K562 (cell line): ENCODE results near the gene CBX1. TPM values are rescaled to one million over a fixed set of nuclear protein-coding genes. Genes with fewer than 3 reads are reported as not detected.

Experiments
- BACH1 ChIP-seq: fragments of 200-800 bp; sonication (Bioruptor generic); IDR thresholded peaks from 2 replicates; pipeline ENCODE4 v1.6.1; 2016; ENCODE audit warnings: missing genetic modification characterization, missing compliant biosample characterization
- CAMTA2 ChIP-seq: fragments of 250-450 bp; sonication (Bioruptor Pico); conservative IDR thresholded peaks from 2 replicates; pipeline ENCODE4 v1.5.1; 2022
- FOXA3 ChIP-seq, 2 experiments: fragments of 450-650 bp in 1 of 2; sonication (generic) in 1 of 2; formaldehyde crosslinking; IDR thresholded peaks in 1 of 2; conservative IDR thresholded peaks in 1 of 2; 2 replicates each; pipeline versions ENCODE4 v1.4.0 to v1.8.0; 2020 to 2022; ENCODE audit warnings: mild to moderate bottlenecking in 2 of 2, missing genetic modification reagents in 1 of 2
- FUS ChIP-seq: fragments of 200-400 bp; formaldehyde crosslinking; optimal IDR thresholded peaks from 2 replicates; pipeline ENCODE3; 2017; ENCODE audit warnings: low read depth, low read length
- HOXB6 ChIP-seq: fragments of 250-450 bp; sonication (Bioruptor Pico); IDR thresholded peaks from 2 replicates; pipeline ENCODE4 v1.5.1; 2022; ENCODE audit warnings: mild to moderate bottlenecking, borderline replicate concordance
- IFI16 ChIP-seq: fragments of 250-450 bp; sonication (Bioruptor Pico); IDR thresholded peaks from 2 replicates; pipeline ENCODE4 v2.1.2; 2022; ENCODE audit warnings: mild to moderate bottlenecking, inconsistent platforms
- MTF1 ChIP-seq: fragments of 250-450 bp; sonication (Bioruptor Pico); IDR thresholded peaks from 2 replicates; pipeline ENCODE4 v1.9.0; 2021; ENCODE audit warnings: moderate library complexity, mild to moderate bottlenecking, inconsistent platforms, borderline replicate concordance
- POLR2AphosphoS2 ChIP-seq: IDR thresholded peaks from 2 replicates; pipeline ENCODE4 v1.6.1; 2012; ENCODE audit warnings: low read length, improper control_type of control experiment
- RBM39 ChIP-seq: fragments of 200-400 bp; formaldehyde crosslinking; optimal IDR thresholded peaks from 2 replicates; pipeline ENCODE3; 2018; ENCODE audit warnings: low read depth, low read length
- SAFB ChIP-seq: fragments of 200-400 bp; formaldehyde crosslinking; IDR thresholded peaks from 2 replicates; pipeline ENCODE4 v1.6.1; 2017; ENCODE audit warnings: low read depth, low read length, borderline replicate concordance
- SRSF1 ChIP-seq: fragments of 200-400 bp; formaldehyde crosslinking; IDR thresholded peaks from 2 replicates; pipeline ENCODE4 v1.6.1; 2017; ENCODE audit warnings: mild to moderate bottlenecking, low read depth, low read length, moderate library complexity
- THRAP3 ChIP-seq: fragments of 450-650 bp; IDR thresholded peaks from 2 replicates; pipeline ENCODE4 v1.6.1; 2016; ENCODE audit warnings: mild to moderate bottlenecking, inconsistent platforms, borderline replicate concordance
- ZNF165 ChIP-seq: fragments of 250-450 bp; sonication (Bioruptor Pico); IDR thresholded peaks from 2 replicates; pipeline ENCODE4 v1.4.0; 2020; ENCODE audit warnings: borderline replicate concordance
- ZNF75A ChIP-seq: fragments of 450-650 bp; formaldehyde crosslinking; IDR thresholded peaks from 2 replicates; pipeline ENCODE4 v1.4.0; 2020; ENCODE audit warnings: mild to moderate bottlenecking
- polyA plus RNA-seq, 8 experiments: library from polyadenylated mRNA; depleted of rRNA in 4 of 8; stranded (reverse) in 5 of 8; unstranded in 3 of 8; fragments of >200 nt; fragmentation: Nextera tagmentation in 2 of 8; fragmentation: Illumina TruSeq in 1 of 8; extraction: Ambion mirVana in 2 of 8; extraction: Trizol in 1 of 8; gene quantifications; 2 replicates each; pipeline versions ENCODE4 v1.2.1 to v1.2.3, GENCODE V29; 2011 to 2014; ENCODE audit warnings: inconsistent platforms in 1 of 8, missing spikeins in 1 of 8
- total RNA-seq, 7 experiments: library from RNA; depleted of rRNA in 6 of 7; stranded (reverse); fragments of >200 nt in 6 of 7; fragmentation: Illumina TruSeq in 2 of 7; extraction: Trizol in 2 of 7; gene quantifications; 2 replicates each; pipeline versions ENCODE4 v1.2.1 to v1.2.3, GENCODE V29; 2011 to 2021; ENCODE audit warnings: low replicate concordance in 1 of 7
- TF ChIP-seq, protein P1 (sequence below): IDR thresholded peaks from 3 replicates; pipeline ENCODE4 v1.6.1; 2011; ENCODE audit warnings: borderline replicate concordance, mild to moderate bottlenecking, moderate library complexity; ENCODE audit not compliant: insufficient read length; ENCODE audit errors: extremely low read depth
- TF ChIP-seq, protein P2 (sequence below): sonication (generic); formaldehyde crosslinking; IDR thresholded peaks from 2 replicates; pipeline ENCODE4 v1.8.1; 2022; ENCODE audit warnings: missing genetic modification reagents
- TF ChIP-seq, protein P3 (sequence below): sonication (generic); formaldehyde crosslinking; IDR thresholded peaks from 2 replicates; pipeline ENCODE4 v1.8.1; 2023; ENCODE audit warnings: mild to moderate bottlenecking, missing genetic modification reagents
- TF ChIP-seq, protein P4 (sequence below): fragments of 450-650 bp; IDR thresholded peaks from 2 replicates; pipeline ENCODE4 v1.6.1; 2016
- TF ChIP-seq, protein P5 (sequence below): fragments of 250-450 bp; sonication (Bioruptor Pico); IDR thresholded peaks from 2 replicates; pipeline ENCODE4 v1.8.0; 2021; ENCODE audit warnings: mild to moderate bottlenecking, moderate library complexity

The CBX1 gene
- total and polyA plus RNA-seq, 9 of the 15 experiments (the other 6 are each of a cell fraction or from before 2014, with no cell fraction given): 10.6 to 95.7 (median 52.7) TPM

DNA sequence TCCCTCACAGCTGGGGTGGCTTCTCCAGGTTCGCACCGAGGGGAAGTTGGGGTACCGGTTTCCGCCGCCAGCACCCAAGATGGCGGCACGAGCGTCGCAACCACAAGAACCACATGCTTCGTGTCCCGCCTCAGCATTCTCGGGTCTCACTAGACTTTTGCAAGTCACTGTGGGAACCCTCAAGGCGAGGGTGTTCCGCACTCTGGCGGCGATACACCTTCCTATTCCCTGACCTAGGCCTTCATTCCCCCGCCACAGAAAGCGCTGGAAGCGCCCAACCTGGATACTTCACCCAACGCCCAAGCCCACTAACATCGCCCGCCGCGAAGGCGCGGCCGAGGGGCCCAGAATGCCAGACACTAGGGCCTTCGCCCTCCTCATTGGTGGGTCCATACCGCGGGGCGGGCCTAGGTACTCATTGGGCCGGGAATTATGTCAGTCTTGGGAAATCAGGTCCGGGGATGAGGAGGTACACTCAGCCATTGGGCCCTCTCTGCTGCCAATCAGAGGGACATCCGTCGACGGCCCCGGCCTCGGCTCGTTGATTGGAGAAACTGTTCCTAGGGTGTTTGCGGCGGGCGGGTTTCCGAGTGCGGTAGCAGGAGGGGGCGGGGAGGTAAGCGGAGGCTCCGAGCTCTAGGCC, 53.4 kb downstream of the CBX1 start, which contains the start of gene NFE2L1 (continued):
- TF ChIP-seq, protein P1, sequence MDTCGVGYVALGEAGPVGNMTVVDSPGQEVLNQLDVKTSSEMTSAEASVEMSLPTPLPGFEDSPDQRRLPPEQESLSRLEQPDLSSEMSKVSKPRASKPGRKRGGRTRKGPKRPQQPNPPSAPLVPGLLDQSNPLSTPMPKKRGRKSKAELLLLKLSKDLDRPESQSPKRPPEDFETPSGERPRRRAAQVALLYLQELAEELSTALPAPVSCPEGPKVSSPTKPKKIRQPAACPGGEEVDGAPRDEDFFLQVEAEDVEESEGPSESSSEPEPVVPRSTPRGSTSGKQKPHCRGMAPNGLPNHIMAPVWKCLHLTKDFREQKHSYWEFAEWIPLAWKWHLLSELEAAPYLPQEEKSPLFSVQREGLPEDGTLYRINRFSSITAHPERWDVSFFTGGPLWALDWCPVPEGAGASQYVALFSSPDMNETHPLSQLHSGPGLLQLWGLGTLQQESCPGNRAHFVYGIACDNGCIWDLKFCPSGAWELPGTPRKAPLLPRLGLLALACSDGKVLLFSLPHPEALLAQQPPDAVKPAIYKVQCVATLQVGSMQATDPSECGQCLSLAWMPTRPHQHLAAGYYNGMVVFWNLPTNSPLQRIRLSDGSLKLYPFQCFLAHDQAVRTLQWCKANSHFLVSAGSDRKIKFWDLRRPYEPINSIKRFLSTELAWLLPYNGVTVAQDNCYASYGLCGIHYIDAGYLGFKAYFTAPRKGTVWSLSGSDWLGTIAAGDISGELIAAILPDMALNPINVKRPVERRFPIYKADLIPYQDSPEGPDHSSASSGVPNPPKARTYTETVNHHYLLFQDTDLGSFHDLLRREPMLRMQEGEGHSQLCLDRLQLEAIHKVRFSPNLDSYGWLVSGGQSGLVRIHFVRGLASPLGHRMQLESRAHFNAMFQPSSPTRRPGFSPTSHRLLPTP: no peak
- no peak for TF ChIP-seq MTF1 (CRISPR knock-in tag)
- 0 out of 4 replicates have a peak, but pooled peaks of 1 of the 2 experiments have one; percentile 49 for TF ChIP-seq FOXA3 (CRISPR knock-in tag; conservative IDR thresholded peaks at IDR 0.05 in 1 of 2, IDR thresholded peaks at IDR 0.05 in 1 of 2)
- TF ChIP-seq POLR2AphosphoS2: no peak
- TF ChIP-seq, protein P2, sequence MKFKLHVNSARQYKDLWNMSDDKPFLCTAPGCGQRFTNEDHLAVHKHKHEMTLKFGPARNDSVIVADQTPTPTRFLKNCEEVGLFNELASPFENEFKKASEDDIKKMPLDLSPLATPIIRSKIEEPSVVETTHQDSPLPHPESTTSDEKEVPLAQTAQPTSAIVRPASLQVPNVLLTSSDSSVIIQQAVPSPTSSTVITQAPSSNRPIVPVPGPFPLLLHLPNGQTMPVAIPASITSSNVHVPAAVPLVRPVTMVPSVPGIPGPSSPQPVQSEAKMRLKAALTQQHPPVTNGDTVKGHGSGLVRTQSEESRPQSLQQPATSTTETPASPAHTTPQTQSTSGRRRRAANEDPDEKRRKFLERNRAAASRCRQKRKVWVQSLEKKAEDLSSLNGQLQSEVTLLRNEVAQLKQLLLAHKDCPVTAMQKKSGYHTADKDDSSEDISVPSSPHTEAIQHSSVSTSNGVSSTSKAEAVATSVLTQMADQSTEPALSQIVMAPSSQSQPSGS (CRISPR knock-in tag): no peak
- TF ChIP-seq CAMTA2 (CRISPR knock-in tag): no peak
- no peak for TF ChIP-seq HOXB6 (CRISPR knock-in tag)
- TF ChIP-seq THRAP3: no peak
- TF ChIP-seq ZNF75A: no peak
- TF ChIP-seq RBM39: no peak
- TF ChIP-seq, protein P3, sequence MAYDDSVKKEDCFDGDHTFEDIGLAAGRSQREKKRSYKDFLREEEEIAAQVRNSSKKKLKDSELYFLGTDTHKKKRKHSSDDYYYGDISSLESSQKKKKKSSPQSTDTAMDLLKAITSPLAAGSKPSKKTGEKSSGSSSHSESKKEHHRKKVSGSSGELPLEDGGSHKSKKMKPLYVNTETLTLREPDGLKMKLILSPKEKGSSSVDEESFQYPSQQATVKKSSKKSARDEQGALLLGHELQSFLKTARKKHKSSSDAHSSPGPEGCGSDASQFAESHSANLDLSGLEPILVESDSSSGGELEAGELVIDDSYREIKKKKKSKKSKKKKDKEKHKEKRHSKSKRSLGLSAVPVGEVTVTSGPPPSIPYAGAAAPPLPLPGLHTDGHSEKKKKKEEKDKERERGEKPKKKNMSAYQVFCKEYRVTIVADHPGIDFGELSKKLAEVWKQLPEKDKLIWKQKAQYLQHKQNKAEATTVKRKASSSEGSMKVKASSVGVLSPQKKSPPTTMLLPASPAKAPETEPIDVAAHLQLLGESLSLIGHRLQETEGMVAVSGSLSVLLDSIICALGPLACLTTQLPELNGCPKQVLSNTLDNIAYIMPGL (CRISPR knock-in tag): no peak; the same call in 1 of the 2 replicates
- TF ChIP-seq FUS: no peak
- no peak for TF ChIP-seq IFI16 (CRISPR knock-in tag)
- TF ChIP-seq, protein P4, sequence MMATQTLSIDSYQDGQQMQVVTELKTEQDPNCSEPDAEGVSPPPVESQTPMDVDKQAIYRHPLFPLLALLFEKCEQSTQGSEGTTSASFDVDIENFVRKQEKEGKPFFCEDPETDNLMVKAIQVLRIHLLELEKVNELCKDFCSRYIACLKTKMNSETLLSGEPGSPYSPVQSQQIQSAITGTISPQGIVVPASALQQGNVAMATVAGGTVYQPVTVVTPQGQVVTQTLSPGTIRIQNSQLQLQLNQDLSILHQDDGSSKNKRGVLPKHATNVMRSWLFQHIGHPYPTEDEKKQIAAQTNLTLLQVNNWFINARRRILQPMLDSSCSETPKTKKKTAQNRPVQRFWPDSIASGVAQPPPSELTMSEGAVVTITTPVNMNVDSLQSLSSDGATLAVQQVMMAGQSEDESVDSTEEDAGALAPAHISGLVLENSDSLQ: peak; percentile 100
- TF ChIP-seq, protein P5, sequence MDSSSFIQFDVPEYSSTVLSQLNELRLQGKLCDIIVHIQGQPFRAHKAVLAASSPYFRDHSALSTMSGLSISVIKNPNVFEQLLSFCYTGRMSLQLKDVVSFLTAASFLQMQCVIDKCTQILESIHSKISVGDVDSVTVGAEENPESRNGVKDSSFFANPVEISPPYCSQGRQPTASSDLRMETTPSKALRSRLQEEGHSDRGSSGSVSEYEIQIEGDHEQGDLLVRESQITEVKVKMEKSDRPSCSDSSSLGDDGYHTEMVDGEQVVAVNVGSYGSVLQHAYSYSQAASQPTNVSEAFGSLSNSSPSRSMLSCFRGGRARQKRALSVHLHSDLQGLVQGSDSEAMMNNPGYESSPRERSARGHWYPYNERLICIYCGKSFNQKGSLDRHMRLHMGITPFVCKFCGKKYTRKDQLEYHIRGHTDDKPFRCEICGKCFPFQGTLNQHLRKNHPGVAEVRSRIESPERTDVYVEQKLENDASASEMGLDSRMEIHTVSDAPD (CRISPR knock-in tag): no peak
- 0 out of 2 replicates have a peak, but pooled peaks have one; percentile 62 for TF ChIP-seq BACH1 (tag)
- TF ChIP-seq SAFB: no peak
- no peak for TF ChIP-seq SRSF1
- 0 out of 2 replicates have a peak, but pooled peaks have one; percentile 67 for TF ChIP-seq ZNF165
